Kidney glomerular epithelial cell (primary cell): Measurements from ENCODE around the gene CSNK1D.
A peak's percentile ranks its signal among the peaks of the same experiment; 100 is the strongest.

Experiments used
- DNase-seq: peaks from one replicate; lab custom pipeline; 2025; lab: John Stamatoyannopoulos, UW

Gene CSNK1D

DNA sequence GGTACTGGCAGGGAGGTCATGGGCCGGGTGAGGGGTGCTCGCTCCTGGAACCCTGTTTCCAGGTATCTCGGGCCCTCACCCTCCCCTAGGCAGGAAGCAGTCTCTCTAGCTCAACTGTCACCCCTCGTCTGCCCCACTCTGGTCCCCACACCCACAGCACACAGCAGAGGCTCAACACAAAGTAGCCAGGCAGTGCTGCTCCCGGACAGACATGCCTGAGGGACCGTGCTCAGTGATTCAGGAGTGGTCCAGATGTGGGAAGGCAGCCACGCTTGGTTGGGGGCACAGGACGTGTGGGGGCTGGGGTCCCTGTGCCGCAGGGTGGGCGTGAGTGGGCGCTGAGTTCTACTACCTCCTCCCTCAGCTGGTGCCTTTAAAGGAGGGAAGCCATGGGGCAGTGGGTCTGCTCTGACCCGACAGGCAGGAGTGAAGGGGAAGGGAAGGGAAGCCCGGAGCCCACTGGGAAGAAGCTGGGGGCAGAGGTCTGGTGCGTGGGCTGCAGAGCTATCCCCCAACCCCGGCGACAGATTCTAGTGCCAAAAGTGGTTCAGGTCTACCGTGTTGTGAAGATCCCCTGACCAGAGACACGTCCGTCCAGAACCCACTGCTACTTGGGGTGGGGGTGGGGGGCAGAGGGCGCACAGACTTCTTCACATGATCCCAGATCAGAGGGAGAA lies 32.9 kb downstream of the CSNK1D start:
- no peak for DNase-seq

DNA sequence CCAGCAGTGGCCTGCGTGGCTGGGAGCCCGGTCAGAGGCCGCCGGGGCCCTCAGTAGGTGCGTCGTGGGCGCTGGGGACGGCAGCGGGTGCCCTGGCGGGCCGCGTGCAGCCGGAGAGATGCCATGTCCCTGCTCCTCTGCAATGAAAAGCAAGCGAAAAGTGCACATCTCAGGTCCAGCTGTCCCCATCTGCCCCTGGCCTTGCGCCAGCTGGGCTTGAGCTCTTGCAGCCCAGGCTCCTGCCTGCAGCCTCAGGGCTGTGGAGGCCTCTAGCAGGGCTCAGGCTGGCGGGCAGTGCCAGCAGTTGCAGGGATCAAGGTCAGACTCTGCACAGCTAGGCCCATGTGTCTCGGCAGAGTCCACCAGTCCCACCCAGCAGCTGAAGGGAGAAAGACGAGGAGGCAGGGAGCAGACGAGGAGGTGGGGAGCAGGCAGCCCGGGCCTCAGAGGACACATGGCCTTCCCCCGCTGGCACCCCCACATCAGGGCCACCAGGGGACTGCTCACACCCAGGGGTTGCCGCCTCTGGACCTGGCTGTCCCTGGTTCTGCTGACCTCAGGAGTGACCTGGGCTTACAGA lies 33.5 kb downstream of the CSNK1D start:
- no peak for DNase-seq

DNA sequence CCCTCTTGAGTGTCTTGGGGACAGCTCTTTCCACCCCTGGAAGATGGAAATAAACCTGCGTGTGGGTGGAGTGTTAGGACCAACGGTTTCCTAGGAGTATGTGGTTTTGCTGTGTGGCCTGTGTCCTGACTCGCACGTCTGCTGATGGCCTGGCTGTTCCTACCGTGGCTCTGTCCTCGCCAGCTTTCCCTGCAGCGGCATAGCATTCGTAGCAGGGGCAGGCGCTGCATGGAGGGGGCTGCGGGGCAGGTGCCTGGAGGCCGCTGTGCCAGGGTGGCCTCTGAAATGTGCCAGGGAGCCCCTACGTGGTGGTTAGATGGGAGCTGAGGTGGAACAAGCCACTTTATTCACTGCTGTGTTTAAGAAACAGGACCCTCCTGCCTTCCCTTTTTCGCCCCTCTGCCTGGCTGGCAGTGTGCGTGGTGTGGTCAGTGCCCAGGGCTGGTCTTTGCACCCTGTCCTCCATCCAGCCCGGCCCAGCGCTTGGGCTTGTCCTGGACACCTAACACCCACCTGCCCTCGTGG lies 34.0 kb downstream of the CSNK1D start:
- no peak for DNase-seq

DNA sequence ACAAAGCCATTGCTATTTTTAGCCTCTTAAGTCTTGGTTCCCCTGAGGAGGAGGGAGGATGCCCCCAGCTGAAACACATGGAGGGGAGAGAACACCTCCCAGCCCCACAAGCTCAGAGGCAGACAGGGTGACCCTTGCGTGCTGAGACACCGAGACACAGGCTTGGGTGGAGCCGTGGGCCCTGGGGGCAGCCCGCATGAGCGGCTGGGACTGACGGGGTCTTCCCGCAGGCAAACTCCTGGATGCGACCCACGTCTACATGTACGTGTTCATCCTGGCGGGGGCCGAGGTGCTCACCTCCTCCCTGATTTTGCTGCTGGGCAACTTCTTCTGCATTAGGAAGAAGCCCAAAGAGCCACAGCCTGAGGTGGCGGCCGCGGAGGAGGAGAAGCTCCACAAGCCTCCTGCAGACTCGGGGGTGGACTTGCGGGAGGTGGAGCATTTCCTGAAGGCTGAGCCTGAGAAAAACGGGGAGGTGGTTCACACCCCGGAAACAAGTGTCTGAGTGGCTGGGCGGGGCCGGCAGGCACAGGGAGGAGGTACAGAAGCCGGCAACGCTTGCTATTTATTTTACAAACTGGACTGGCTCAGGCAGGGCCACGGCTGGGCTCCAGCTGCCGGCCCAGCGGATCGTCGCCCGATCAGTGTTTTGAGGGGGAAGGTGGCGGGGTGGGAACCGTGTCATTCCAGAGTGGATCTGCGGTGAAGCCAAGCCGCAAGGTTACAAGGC lies 34.9 kb downstream of the CSNK1D start:
- DNase-seq: peak; percentile 51

DNA sequence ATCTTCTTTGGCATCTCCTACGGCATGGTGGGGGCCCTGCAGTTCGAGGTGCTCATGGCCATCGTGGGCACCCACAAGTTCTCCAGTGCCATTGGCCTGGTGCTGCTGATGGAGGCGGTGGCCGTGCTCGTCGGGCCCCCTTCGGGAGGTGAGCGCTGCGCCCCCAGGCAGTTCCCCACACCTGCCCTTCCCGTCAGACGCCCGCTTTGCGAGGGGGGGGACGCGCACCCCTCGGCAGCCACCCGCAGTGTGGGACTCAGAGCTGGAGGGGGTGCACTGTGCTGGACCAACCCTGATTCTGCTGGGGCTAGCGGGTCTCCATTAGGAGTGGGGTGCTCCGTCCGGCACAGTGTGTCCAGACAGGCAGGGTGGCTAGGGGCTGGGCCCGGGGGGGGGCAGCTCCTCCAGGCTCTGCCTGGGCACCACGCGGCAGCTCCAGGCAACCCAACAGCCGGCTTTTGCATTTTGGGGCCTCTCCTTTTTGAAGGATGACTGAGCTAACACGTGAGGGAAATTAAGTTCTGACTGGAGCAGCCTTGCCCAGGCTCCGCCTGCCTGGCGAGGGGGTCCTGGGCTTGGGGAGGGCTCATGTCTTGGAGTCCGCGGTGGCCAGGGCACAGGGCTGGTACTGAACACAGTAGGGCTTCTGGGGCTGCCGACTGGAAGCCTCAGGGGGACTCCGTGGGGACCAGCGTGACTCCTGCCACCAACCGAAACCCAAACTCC lies 35.6 kb downstream of the CSNK1D start:
- no peak for DNase-seq

DNA sequence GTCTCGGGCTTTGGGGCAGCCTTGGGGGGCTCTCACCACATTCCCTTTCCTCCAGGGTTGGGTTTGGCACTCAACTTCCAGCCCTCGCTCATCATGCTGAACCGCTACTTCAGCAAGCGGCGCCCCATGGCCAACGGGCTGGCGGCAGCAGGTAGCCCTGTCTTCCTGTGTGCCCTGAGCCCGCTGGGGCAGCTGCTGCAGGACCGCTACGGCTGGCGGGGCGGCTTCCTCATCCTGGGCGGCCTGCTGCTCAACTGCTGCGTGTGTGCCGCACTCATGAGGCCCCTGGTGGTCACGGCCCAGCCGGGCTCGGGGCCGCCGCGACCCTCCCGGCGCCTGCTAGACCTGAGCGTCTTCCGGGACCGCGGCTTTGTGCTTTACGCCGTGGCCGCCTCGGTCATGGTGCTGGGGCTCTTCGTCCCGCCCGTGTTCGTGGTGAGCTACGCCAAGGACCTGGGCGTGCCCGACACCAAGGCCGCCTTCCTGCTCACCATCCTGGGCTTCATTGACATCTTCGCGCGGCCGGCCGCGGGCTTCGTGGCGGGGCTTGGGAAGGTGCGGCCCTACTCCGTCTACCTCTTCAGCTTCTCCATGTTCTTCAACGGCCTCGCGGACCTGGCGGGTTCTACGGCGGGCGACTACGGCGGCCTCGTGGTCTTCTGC lies 36.3 kb downstream of the CSNK1D start:
- DNase-seq: no peak

DNA sequence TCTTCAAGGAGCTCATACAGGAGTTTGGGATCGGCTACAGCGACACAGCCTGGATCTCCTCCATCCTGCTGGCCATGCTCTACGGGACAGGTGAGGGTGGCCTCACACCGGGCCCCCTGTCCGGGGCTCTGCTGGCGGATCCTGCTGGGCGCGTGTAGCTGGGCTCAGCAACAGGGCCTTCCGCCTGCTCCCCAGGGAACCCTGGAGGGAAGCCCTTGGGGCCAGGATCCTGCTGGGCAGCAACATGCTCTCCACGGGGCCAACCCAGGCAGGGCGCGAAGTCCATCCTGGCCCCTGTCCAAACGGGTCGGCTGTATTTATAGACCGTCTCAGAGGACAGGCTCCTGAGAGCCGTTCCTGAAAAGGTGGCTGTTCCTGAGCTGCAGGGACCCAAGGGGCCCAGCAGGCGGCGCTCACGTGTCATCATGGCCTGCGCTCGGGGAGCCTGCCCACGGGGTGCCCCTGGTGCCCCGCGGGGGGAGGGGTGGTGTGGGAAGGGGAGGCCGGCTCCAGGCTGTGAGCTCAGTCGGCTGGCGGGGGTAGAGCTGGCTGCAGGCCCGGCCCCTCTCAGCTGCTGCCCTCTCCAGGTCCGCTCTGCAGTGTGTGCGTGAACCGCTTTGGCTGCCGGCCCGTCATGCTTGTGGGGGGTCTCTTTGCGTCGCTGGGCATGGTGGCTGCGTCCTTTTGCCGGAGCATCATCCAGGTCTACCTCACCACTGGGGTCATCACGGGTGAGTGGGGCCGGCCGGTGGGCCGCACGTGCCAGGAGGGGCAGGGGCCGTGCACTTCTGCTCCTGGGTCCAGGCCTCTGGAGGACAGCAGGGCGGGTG lies 37.1 kb downstream of the CSNK1D start:
- DNase-seq: no peak

DNA sequence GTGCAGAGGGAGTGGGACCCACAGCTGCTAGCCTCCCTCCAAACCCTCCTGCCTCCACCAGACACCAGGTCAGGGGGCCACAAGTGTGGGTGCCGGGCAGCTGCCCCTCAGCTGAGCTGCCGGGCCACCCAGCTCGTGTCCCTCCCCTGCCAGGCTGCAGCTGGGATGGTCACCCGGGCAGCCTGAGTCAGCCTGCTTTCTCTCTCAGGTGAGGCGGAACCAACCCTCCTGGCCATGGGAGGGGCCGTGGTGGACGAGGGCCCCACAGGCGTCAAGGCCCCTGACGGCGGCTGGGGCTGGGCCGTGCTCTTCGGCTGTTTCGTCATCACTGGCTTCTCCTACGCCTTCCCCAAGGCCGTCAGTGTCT lies 37.7 kb downstream of the CSNK1D start:
- DNase-seq: no peak

DNA sequence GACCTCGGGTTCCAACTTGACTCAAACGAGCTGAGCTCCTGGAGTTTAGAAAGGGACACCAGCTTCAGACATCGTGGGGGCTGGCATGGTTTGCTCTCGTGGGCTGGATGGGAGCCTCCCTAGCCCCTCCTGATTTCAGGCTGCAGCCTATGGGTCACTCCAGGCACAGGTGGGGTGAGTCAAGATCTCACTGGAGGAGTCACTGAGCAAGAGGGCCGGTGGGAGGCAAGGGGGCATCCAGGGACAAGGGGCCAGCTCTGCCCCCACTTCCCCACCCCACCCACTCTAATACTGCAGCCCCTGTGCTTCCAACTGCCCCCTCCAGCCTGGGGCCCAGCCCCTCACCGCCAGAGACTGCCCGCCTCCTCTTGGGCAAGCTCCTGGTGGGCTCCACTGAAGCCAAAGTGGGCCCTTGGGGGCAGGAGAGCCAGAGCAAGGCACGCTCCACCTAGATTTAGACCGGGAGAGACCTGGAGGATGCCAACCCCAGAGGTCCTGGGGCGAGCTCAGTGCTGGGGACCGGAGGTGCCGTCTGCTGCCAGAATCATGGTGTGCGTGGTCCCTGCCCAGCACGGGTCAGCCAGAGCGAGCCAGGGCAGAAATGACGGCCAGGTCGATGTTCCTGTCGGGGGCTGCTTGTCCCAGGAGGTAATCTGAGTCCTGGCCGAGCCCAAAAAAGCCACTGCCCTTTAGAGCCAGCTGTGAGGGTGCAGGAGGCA lies 38.3 kb downstream of the CSNK1D start:
- no peak for DNase-seq

DNA sequence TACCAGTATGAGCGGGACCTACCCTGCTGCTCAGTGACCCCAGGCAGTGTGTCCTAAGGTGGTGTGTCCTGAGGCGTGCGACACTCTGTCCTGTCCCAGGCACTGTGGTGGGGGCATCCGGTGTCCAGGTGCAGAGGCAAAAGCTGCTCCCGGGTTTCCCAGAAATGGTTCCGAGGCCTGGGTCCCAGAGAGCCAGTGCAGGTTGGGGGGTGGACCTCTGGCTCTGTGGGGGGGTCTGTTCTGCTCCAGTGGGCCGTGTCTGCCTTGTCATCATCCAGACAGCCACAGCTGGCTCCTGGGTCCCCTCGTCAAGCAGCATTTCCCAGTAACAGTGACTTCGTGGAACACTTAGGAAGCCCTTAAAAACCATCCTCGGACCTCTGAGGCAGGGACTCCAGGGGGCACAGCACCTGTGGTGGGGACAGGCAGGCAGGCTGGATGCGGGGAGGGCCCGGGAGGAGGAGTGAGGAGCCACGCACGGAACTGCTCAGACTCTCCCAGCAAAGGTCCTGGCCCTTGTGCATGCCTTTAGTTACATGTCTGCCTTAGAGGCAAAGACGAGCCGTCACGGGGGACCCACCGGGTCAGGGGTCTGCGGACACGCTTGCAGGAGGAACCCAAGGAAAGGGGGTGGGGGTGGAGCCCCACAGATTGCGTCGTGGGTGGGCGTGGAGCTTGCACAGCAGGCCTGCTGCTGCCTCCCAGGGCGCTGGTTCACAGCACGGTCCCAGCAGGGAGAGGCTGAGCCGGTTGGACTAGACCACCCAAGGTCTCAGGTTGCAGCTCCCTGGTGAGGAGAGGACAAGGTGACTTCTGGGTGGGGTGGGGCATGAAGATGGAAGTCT lies 39.1 kb downstream of the CSNK1D start:
- peak; percentile 19 for DNase-seq

DNA sequence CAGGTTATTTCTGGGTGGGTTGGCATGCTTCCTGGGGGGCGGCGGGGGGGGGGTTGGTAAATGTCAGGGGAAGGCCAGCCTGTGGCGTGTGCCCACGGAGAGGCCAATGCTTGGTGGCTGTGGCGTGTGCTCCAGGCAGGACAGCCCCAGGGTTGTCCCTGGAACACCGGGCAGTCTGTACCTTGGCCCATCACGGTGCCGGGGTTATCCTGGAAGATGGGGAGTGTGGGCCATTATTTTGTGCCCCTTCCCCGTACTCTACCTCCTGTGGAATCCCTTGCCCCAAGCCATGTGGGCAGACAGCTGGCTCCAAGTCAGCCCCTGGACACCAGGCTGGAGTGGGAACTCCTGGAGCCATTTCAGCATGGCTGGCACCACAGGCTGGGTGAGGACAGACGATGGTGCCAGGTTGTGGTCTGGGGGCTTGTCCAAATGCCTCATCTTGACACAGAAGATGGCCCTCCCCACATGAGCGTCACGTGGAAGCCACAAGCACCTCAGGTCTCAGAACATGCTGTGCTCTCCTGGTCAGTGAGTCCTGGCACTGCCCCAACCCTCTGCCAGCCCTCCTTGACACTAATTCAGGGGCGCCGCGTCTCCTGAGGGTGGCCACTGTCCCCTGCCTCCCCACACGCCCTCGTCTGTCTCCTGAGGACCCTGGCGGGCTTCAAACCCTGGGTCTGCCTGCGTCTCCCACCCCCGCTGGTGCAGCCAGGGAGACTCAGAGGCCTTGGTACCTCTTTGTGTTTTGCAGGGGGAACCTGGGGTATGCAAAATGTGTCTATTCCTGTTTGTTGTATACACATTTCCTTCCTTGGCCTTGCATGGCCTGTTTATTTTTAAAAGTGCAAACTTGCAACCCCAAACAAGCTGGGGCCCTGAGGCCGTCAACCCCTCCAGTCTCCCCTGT lies 40.4 kb downstream of the CSNK1D start:
- DNase-seq: no peak

DNA sequence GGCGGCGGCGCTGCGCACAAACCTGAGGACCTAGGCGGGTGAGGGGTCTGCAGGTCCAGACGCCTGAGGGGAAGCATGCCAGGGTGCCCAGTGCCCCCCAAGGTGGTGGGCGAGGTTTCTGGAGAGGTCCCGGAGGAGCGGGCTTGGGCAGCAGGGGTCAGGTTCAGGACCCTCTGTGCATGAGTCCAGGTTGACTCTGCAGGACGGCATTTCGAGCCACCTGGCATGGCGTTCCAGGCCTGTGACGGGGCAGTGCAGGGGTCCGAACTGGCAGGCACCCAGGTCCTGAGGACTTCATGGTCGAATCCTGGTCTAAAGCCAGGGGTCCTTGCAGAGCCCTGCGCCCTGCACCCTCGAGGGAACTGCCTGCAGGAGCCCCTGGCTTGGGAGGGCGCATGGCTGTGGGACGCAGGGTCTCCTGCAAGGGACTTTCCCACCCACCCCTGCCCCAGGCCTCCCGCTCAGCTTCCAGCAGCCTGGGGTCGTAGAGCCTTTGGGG lies 41.1 kb downstream of the CSNK1D start:
- no peak for DNase-seq

DNA sequence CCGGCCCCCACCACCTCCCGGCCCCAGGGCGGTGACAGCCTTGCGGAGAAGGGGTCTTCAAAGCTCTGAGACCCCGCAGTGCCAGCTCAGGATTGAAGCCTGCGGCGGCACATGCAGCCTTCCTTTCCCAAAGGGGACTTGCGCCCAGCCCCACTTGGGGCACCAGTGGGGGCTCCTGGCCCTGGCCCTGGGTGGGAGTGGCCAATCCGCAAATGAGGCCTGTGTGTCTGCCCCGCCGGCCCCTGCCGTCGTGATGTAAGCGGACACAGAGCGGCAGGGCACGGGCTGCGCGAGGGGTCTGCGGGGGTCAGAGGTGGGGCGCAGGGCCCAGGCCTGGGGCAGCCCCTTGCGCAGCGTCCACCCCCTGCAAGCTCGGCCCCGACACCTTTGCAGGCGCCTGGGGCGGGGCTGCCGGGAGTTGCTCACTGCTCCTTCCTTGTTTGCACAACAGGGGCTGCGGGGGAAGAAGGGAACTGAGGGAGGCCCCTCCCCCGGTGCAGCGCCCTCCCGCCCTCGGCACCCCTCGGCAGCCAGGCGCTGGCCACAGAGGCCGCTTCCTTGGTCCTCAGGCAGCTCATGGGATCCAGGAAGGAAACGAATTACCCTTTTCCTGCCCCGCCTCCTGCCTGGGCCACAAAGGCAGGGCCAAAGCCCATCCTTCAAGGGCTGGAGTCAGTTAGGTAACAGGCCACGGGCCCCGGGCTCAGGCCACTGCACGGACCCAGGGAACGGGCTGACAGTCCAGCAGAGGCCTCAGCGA lies 41.8 kb downstream of the CSNK1D start:
- DNase-seq: no peak

DNA sequence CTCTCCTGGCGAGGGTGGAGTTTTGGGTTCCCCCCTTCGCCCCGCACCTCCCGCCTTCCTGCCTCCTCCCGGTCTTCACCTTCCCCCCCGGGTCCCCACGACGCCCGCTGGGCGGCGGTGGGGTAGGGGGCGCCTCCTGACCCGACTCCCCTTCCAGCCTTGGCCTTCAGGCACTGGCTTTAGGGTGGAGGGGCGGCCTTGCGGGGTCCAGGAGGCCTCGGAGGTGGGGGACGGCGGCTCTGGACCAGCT lies 42.3 kb downstream of the CSNK1D start:
- no peak for DNase-seq

DNA sequence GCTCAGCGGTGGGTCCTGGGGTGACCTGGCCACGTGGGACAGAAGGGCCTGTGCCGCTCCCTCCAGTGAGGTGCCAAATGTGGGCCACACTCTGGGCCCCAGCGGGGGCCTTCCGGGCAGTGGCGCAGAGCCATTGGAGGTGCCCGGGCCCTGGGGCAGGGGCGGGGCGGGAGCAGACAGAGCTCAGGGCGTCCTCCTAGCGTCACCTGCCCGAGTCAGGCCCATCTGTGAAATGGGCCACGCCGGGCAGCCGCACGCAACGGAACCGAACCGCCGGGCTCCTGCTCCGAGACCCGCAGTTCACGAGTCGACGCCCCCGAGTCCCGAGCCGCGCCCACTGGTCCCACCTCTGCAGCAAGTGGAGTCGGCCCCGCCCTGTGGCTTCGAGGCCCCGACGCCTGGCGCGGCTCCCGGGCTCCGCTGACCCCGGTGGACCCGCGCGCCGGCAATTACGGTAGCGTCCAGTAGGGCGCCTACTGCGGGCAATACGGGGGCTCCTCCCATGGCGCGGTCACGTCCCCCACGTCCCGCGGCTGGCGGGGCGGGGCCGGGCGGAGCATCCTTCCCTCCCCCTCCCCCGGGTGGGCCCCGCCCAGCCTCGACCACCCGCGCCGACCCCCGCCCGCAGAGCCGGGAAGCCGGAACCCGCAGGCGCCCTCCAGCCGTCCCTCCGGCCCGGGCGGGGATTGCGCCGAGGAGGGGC lies 42.7 kb downstream of the CSNK1D start:
- DNase-seq: peak; percentile 35

DNA sequence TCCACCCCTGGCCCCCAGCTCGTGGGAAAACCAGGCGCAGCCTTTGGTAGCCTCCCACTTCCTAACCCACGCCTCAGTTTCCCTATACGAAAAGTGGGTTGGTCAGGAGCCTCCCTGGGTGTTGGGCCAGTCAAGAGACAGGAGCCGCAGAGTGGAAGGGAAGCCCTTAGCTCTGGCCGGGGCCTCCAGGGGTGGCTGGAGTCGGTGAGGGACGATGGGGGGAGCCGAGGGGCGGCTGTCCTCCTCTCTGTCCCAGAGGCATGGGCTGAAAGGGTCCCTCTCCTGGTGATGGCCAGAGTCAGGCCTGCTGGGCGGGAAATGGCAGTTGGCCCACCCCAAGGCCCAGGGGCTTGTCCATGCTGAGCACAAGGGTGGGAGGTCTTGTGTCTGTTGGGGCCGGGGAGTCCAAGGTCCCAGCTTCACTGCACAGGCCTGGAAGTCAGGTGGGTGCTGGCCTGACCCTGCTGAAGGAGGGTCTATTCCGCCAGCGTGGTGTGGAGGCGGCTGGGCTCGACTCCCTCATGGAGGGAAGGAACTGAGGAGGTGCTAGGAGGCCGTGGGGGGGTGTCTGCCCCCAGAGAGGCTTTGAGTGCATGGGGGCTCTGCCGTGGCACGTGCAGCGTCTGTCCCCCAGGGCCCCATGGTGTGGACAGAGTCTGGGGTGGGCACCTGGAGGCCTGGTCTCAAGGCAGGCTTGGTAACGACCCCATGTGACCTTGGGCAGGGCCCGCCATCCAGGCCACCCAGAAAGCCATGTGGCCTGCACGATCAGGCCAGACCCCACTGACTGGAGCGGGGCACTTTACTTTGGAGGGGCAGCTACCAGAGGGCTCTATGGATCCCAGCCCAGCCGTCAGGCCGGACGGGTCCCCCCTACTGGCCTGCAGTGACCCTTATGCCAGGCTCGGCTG lies 43.5 kb downstream of the CSNK1D start:
- no peak for DNase-seq
